ENCODE data around the gene KCNA10.

The KCNA10 gene

DNA sequence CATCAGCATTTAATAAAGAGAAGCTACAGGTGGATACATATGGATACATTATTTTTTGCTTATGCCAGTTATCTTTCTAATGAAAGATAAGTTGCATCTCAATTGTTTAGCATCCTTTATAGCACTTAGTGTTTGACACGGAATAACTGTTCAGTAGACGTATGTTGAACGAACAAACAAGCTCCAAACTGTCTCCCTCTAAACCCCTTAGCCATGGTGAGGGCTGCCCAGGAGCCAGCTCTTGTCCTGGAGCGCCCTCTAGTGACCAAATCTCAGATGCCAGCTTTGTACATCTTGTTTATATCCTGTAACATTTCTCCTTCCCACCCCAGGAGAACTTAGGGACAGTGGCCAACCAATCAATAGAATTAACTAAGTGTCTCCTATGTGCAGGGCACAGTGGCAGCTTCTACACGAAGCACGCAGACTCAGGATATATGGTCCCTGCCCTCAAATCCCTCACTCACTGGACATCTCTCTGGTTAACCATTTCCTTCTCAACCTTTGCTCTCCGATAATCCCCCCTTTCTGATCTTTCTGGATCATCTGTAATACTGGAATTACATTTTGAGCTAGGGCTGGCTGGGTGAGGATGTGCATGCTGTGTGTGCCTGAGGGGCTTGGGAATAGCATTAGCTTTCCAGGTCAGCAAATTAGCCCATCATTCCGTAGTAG lies 22.9 kb downstream of the KCNA10 start:
- no peak for DNase-seq

DNA sequence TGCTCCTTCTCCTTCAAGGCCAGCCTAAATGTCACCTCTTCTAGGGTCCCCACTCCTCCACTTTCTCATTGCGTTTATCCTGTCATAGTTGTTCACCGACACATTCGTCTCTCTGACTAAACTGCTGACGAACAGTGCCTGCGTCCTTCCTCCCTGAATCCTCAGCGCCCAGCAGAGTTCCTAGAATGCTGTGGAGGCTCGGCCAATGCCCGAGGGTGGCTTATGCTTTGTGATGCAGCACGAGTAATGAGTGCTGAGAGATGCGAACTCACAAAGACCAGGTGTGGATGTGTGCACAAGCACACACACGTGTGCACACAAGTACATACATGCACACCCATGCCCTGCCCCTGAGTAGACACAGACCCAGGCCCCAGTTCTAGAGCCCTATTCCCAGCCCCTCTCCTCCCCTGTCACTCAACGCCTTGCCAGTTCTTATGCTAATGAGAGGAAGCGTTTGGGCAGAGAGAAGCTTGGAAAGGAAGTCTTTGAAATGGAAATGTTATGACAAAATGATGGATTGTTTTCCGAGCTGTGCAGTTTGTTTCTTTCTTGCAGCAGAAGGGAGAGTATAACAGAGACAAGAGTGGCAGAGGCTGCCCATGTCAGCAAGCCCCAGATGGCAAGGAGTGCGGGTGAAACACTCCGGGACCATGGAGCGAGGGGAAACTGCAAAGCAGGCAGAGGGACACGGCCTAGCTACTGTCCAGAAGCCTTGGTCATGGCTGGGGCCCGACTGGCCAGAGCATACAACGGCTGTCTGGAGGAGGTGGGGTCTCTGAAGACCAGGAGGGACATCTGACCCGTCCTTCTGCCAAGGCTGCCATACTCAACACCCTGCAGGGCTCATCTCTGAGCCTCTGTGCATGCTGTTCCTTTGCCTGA lies 24.2 kb downstream of the KCNA10 start:
- DNase-seq, result no peak

DNA sequence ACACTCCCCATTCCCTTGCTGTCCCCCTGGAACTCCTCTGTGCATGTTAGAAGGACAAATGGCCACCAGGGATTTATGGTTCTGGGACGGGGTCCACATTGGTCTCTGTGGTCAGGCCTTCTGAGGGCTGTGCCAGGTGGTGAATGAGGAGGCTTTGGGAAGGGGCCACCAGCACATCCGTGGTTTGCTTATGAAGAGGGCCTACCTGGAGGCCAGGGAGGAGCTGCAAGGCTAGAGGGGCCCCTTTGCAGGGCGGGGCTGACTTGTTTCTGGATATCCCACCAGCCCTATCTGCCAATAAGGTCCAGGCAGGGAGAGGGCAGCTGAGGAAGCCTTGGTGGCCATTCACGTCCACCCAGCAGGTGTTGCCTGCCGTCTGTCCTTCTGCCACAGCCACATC lies 24.9 kb downstream of the KCNA10 start:
- DNase-seq, result no peak

DNA sequence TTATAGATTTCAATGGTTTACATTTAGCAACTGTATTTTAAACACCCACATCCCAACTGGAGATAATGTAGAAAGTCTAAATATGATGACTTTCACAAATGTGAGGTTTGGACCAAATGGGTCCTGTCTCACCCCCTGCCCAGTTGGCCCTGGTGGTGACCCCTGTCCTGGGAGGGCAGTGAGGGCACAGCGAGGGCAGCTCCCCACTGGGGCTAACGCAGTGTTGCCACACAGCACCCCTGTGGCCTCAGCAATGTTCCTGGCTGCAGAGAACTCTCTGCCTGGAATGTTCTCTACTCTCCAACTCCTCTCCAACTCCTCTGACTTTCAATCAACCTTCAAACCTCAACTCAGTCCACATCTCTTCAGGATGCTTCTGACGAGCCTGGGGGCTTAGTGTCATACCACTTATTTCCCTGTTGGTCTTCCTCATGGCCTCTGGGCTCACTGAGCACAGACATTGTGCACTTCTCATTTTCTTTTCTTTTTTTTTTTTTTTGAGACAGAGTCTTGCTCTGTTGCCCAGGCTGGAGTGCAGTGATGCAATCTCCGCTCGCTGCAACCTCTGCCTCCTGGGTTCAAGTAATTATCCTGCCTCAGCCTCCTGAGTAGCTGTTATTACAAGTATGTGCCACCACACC lies 25.8 kb downstream of the KCNA10 start:
- DNase-seq, result no peak

DNA sequence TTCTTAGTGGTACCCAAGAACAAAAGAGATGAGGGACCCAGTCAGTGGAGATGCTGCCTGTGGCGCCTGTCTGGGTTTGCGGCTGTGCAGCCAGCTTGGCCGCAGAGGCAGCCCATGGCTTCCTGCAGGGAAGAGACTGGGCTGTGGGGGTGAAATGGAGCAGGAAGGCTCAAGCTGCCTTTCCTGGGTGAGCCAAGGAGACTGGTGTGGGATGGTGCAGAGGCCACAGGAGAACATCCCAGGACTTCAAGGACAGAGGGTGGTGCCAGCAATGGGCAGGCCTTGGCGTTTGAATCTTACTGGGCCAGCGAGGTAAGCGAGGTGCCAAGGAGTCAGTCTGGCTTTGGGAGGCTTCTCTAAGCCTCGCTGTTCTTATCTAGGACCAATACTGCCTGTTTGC lies 26.4 kb downstream of the KCNA10 start:
- DNase-seq, result no peak

DNA sequence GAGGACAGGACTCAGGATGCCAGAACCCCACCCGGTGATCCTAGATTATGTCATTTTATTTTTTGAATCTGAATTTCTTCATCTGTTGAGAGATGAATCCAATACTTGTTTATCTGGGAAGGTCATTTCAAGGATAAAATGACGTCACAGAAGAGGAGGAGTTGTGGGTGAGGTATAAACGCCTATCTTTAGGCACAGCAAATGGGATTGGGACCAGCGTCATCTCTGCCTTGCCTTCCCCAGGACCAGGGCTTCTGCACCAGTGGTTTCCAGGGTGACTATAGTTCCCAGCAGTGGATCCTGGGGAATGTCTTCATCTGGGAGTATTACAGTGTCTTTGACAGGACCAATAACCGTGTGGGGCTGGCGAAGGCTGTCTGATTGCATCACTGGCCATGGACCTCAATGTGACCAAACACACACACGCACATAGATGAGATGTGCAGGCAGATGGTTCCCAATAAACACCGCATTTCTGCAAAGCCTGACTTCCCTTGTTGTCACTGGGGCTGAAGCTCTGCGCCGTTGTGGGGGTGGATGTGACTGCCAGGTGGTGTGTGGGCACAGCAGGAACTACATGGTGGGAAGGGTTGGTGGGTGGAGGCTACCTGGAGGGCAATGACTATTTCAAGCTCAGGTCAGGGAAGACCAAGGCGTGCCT lies 28.1 kb downstream of the KCNA10 start:
- no peak for DNase-seq

DNA sequence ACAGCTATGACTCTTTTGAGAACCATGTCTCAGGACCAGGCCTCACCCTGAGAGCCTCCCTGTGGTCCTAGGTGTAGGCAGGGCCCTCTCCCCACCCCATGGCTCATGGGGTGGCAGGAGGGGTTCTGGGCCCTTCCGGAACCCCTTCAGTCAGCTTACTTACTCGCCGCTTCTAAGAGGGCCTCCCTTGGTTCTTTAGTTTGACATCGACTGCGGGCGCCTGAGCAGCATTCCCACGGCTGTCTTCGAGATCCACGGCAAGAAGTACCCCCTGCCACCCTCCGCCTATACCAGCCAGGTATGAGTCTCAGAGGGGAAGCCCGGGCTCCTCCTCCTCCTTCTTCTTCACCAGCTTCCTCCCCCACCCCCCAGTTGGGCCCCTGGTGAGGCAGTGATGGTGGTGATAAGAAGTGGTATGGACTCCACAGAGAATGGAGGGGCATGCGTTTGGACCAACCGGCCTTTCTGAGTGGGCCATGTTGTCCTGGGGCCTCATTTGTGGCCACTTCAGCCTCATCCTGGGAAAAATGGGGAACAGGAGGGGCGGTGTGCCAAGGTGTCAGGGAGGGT lies 28.9 kb downstream of the KCNA10 start:
- no peak for DNase-seq

DNA sequence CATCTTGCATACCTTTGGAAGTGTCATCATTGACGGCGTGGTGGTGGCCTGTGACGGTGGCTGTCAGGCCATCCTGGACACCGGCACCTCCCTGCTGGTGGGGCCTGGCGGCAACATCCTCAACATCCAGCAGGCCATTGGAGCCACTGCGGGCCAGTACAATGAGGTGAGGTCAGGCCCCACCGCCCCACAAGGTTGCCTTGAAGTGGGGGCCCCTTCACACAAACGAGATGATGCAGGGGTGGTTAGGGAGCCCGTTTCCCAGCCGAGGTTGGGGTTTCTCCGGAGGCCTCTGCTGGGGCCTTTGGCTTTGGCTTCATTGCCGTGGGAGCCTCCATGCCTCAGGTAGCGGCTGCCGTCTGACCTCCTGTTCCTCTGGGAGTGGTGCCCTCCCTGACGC lies 29.6 kb downstream of the KCNA10 start:
- no peak for DNase-seq

DNA sequence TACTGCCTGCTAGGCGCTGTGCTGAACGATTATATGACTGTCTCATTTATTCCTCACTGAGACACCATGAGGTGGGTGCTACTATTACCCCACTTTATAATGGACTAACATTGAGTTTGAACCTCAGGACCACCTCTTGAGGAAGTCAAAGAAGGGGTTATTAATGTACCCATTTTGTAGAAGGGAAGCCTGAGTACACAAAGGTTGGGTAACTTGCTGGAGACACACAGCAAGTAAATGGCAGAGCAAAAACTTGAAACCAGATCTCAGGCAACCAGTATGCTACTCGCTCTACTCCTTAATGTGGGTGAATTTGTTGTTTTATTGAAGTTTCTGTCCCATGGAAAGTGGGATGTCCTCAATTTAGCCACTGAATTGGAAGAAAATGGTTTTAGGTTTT lies 30.1 kb downstream of the KCNA10 start:
- no peak for DNase-seq

DNA sequence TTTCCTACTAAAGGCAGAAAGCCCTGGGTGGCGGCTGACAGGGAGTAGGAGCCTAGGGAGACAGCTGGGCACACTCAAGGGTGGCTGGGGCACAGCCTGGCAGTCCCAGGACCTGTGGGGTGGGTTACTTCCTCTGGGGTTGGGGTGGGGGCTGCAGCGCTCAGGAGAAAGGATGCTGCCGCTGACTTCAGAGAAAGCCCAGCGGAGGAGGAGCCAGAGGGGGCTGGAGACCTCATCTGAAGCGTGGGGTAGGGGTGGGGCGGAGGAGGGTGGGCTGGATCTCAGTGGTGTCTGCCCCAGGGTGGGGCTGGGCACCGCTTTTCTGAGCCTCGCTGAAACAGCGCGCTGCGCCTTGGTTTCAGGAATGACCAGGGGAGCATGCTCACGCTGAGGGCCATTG lies 30.8 kb downstream of the KCNA10 start:
- DNase-seq, result no peak

DNA sequence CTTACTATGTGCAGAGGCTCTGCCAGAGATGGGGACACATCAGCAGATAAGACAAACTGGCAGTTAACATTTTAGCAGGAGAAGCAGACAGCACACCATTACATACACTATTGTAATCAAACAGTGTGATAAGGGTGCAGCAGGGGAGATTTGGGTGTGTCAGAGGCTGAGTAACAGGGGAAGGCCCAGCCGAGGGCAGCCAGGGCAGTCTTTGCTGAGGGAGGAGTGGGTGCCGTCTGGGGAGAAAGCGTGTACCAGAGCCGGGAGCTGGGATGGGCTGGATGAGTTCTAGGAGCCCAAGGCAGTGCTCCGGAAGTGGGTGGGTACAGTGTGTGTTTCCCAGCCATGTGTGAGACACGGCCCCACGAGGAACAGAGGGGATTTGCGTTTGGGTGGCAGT lies 31.2 kb downstream of the KCNA10 start:
- DNase-seq, result no peak

DNA sequence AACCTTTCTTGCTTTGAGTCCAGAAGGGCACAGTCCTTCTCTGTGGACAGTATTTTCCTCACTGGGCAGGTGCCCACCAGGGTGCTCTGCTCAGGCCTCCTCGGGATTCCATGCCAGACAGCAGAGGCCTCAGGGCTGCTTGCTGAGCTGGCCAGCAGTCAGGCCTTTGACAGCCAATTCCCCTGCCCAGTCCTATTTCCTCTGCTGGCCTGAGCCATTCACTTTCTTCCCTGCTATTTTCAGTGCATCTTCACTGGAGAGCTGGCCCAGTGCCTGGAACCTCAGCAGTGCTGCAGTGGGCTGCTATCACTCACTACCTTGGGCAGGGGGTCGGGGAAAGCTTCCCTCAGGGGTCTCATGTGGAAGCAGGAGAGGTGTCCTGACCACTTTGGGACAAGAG lies 33.2 kb downstream of the KCNA10 start:
- no peak for DNase-seq

DNA sequence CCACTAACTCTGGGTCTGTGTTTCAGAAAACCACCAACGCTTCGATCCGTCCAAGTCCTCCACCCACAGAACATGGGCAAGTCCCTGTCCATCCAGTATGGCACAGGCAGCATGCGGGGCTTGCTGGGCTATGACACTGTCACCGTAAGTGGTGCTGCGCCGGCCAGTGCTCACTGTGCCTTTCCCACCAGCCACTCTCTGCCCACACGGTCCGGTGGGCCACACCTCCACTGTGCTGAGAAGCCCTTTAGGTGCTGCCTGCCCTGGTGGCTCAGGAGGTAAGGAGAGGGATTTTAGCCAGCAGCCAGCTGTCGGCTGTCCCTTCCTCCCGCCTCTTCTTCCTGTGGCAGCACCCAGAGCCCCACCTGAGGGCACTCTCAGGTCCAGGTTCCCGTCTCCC lies 34.2 kb downstream of the KCNA10 start:
- no peak for DNase-seq

DNA sequence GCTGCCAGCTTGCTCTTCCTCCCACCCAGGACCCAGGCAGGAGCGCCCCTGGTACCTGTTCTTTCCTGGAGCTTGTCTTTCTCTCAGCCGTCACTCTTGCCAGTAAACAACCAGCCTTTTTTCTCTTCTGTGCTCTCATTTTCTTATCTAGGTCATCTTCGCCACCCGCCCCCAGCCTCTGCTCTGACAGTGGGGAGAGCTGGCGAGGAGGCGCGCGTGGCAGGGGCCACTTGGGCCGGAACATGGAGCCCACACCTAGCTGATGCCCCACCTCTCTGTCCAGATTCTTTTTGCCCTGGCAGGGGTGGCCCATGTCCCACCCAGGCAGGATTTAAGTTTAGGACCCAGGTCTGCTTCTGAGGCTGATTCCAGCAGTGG lies 35.7 kb downstream of the KCNA10 start:
- DNase-seq, result no peak

DNA sequence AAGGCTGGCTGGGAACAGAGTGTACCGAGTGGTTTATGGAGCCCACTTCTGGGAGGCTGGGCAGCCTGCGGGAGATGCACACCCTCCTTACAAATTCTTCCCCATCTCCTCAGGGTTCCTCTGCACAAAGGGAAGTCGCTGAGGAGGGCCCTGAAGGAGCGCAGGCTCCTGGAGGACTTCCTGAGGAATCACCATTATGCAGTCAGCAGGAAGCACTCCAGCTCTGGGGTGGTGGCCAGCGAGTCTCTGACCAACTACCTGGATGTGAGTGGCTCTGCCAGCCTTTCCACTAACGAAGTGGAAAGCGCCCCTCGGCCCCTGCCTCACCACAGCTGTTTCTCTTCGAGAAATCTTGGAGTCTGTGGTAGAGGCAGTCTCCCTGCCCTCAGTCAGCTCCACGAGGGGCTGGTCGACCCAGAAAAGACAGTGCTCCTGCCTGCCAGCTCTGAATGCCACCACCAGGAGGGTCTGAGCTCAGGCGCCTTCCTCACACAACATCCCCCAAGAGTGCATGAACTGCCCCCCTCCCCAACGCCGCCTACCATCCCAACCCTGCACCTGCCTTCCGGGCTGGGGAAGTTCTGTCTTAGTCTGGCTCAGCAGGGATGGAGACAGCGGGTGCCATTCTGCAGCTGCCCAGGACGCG lies 36.2 kb downstream of the KCNA10 start:
- DNase-seq, result no peak

DNA sequence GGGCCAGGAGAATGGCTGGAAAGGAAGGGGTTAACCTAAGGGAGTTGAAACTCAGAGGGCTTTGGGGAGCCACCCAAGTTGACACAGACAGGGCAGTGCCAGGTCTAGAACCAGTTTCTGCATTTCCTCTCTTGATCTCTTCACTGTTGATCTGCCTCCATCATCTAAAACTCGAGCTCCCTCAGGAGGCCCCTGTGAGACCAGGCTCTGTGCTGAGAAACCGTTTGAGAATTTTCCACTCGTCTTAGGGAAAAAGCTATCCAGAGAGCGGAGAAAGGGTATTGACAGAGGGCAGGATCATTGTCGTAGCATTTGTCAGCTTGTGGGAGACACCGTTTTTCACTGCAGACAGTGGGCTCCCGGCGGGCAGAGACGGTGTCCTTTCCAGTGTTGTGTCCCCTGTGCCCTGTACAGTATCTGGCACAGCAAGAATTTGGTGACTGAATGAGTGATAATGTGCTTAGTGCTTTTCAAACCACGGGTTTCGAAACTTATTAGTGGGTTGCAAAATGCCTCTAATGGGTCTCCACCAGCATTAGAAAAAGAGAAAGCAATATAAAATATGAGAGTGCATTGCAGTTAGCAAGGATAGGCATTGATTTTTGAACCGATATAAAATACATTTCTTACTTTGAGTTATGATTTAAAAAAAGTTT lies 36.9 kb downstream of the KCNA10 start:
- DNase-seq, result no peak

DNA sequence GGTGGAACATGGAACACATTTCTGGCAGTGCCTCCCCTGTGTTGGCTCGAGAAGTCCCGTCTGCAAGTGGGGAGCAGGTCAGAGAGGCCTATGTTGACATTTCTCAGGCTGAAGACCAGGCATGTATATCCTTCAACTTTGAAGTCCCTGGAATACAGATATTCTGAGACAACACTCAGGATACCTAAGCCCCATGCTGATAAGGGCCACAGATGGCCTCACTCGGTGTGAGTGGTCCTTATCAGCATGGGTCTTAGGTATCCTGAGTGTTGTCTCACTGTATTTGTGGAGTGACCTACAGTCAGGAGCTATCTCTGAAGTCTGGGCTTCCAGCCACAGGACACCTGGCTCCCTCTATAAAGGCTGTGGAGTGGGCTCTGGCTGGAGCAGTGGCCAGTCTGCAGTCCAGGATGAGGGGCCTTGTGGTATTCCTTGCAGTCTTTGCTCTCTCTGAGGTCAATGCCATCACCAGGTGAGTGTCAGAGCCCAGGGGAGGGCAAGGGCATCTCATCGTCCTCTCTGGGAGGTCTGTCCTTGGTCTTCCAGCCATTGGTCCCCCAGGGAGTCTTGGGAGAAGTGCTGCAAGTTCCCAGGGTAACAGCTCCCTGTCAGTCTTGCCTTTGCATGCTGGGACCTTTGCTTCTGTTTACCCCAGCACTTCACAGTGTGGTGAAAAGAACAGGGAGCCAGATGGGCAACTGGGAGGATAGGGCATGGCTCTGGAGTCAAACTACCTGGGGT lies 38.4 kb downstream of the KCNA10 start:
- DNase-seq, result no peak

DNA sequence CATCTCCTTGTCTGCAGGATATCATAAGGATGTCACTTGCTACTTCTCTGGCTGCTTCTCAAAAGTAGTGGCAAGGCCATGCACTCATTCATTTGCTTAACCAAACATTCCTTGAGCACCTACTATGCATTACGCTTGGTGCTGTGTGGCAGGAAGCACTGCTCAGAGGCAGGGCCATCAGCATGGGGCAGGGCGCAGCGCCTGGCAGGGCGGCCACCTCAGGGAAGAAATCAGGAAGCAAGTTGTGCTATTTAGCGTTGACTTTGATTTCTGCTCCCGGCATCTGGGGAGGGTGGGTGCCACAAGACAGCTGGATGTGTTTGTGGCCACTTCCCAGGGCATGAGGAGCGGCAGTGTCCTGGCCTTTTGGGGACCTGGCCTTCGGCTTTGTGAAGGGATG lies 40.1 kb downstream of the KCNA10 start:
- no peak for DNase-seq

DNA sequence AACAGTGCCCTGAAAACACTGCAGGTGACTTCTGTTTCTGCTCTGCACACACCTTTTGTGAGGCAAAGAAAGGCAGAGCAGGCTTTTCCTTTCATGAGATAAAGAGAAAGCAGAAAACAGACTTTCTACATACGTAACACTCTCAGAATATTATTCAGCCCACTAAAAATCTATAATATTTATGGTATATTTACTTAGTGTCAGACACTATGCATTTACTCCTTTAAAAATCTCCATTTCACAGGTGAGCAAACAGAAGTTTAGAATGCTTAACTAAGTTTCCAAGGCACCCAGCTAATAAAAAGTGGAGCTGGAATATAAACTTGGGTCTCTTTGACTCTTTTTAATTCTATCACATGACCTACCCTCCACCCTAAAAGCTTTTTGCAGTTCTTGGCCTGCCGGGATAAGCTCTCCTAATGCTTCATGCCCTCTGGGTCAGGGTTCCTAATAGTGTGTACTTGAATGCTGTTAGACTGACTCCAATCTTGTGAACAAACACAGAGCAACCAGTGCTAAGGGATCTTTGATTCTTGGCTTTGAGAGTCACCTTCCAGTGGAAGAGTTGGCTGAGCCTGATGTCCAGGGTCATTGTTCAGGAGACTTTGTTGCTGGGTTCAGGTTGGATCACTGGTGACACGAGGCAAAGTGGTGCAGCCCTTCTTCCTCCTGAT lies 40.9 kb downstream of the KCNA10 start:
- DNase-seq, result no peak

DNA sequence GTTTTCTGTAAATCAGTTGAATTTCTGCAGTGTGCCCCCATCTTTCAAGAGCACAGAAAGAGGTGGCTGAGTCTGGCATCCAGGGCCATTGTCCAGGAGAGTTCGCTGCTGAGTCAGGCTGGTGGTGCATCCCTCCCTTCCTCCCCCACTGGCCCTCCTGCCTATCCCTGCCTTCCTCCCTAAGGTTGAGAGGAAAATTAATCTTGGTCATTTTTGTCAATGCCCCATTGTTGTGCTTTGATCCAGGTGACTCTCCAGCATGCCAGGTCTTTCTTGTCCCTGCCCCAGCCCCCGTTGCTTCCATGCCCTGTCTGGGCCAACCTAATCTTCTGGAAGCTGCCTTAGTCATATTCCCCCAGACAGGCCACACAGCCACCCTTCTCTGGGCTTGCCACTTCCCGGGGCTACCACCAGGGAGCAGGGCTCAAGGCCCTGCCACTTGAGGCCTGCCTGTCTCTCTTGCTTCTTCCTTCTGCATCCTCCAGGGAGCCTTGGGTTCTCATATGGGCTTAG lies 41.5 kb downstream of the KCNA10 start:
- no peak for DNase-seq

All from activated gamma-delta T cell (primary cell).